Bronchial epithelial cell (primary cell): ENCODE measurements around the gene TLE7. TPM values are rescaled to one million over a fixed set of nuclear protein-coding genes. Genes with fewer than 3 reads are reported as not detected.
A peak's percentile ranks its signal among the peaks of the same experiment; 100 is the strongest.

Source experiments
- DNase-seq: peaks from one replicate; pipeline ENCODE4 v3.0.0-alpha.2; 2010; ENCODE audit warnings: low read depth
- FAIRE-seq: peaks from 2 replicates; lab custom pipeline; 2011; peaks lifted over from hg19 to GRCh38; lab: Jason Lieb, UNC
- H3K27me3 ChIP-seq: 2 replicates; pipeline ENCODE4 v1.5.1; 2011; ENCODE audit warnings: low read length; ENCODE audit not compliant: control insufficient read depth, insufficient read depth
- H3K36me3 ChIP-seq: 2 replicates; pipeline ENCODE4 v1.5.1; 2011; ENCODE audit warnings: low read length; ENCODE audit not compliant: control insufficient read depth, insufficient read depth
- H3K4me3 ChIP-seq: 2 replicates; pipeline ENCODE4 v1.5.1; 2011; ENCODE audit warnings: mild to moderate bottlenecking, low read depth, low read length, control low read depth
- total RNA-seq: library from RNA; depleted of rRNA; stranded (reverse); fragments of >200 nt; gene quantifications from 2 replicates; pipeline ENCODE4 v1.2.1, GENCODE V29; 2014
- TF ChIP-seq, protein P1 (sequence below): IDR thresholded peaks from 2 replicates; pipeline ENCODE4 v1.5.1; 2011; ENCODE audit warnings: mild to moderate bottlenecking, moderate library complexity, low read length, control low read depth, inconsistent platforms; ENCODE audit not compliant: insufficient read depth, severe bottlenecking

TLE7 gene
- total RNA-seq, 1 donor from 2014 or later, result not detected

DNA sequence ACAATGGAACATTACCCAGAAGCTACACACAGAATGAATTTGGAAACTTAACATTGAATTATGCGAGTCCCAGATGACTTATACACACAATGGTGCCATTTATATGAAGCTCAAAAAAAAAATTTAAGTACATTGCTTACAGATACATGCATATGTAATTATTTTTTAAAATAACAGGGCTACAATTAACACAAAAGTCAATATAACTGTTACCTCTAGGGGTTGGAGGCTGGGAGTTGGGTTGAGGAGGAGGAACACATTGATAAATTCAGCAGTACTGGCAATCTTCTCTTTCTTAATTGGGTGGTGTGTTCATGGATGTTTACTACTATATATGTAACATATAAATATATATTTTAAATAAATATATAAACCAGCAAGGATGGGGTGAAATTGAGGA, 19.1 kb upstream of the TLE7 start:
- Histone ChIP-seq H3K4me3 (no peak overlapping the region), H3K27me3 (no peaks in the 10 kb centered on the region), H3K36me3 (no peaks in the 10 kb centered on the region)
- FAIRE-seq, result no peak
- TF ChIP-seq, protein P1, sequence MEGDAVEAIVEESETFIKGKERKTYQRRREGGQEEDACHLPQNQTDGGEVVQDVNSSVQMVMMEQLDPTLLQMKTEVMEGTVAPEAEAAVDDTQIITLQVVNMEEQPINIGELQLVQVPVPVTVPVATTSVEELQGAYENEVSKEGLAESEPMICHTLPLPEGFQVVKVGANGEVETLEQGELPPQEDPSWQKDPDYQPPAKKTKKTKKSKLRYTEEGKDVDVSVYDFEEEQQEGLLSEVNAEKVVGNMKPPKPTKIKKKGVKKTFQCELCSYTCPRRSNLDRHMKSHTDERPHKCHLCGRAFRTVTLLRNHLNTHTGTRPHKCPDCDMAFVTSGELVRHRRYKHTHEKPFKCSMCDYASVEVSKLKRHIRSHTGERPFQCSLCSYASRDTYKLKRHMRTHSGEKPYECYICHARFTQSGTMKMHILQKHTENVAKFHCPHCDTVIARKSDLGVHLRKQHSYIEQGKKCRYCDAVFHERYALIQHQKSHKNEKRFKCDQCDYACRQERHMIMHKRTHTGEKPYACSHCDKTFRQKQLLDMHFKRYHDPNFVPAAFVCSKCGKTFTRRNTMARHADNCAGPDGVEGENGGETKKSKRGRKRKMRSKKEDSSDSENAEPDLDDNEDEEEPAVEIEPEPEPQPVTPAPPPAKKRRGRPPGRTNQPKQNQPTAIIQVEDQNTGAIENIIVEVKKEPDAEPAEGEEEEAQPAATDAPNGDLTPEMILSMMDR, result no peak
- DNase-seq, result no peak

DNA sequence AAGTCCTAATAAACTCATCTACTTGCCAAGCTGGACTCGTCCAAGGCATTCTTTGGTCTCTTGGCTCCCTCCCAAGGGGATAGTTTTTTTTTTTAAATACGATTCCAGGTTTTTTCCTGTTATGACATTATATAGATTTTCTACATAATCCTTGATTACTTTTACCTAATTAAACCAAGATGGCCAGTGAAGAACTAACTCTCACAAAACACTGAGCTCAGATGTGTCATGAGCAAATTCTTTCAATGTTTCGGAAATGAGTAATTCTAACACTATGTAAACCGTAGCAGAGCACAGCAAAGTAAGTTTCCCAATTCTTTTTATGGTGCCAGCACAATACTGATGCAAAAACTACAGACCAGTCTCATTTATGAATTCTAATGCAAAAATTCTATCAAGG, 18.4 kb upstream of the TLE7 start:
- DNase-seq (peak; percentile 52), FAIRE-seq (no peak)
- Histone ChIP-seq H3K4me3 (no peak overlapping the region), H3K36me3 (no peaks in the 10 kb centered on the region), H3K27me3 (no peaks in the 10 kb centered on the region)
- TF ChIP-seq, protein P1, result no peak

DNA sequence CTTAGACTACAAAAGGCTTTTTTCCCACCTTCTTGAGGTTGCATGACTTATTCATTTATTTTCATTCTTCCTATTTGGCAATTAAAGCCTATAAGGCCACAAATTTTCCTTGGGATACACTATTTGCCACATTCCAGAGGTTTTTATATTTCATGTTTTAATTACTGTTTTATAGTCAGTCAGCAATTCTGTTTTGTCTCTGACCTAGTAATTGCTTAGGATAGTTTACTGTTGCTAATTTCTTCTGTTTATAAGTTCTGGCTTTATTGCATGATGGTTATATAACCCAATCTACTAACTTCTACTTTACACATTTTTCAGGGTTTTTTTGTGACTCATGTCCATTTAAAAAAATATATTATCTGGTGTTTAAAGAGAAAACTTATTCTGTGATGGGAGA, 17.7 kb upstream of the TLE7 start:
- DNase-seq, result no peak
- H3K4me3 ChIP-seq, result no peak overlapping the region
- no peak for FAIRE-seq
- no peaks in the 10 kb centered on the region for H3K36me3 ChIP-seq
- no peaks in the 10 kb centered on the region for H3K27me3 ChIP-seq
- TF ChIP-seq, protein P1, result no peak

DNA sequence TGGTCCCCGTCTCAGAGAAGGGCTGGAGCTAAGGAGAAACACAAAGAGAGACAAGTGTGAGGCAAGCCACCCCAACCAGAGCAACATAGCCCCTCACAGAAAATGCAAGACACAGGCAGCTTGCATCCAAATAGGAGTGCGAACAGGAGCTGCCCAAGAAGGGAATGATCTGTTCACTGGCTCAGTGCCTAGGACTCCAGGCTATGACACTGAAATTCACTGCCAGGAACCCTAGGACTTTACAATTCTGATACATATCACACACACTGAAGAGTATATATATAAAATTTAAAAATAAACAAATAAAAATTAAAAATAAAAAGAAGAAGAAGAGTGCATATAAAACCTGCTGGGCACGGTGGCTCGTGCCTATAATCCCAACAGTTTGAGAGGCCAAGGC, 14.9 kb upstream of the TLE7 start:
- no peak overlapping the region for H3K4me3 ChIP-seq
- no peak for FAIRE-seq
- TF ChIP-seq, protein P1, result no peak
- no peaks in the 10 kb centered on the region for H3K27me3 ChIP-seq
- H3K36me3 ChIP-seq, result peaks cover 7% of the 10 kb centered on the region
- no peak for DNase-seq

DNA sequence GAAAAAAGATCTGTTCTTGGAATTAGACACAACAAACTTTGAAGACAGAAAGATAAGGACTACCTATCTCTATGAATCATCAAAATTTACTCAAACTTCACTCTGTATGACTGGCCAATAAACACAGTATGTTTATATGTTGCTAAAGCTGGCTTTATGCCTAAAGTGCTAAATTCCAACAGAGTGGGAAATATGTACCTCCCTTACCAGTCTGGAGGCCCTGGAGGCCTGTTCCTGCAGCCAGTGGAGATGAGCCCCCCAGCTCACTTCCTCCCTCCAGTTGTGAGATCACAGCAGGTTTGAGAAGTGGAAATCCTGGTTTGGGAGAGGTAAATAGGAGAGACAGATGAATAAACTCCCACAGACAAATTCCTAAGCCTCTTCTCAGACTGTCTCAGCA, 11.2 kb upstream of the TLE7 start:
- Histone ChIP-seq H3K27me3 (no peaks in the 10 kb centered on the region), H3K36me3 (peaks cover 9% of the 10 kb centered on the region), H3K4me3 (no peak overlapping the region)
- DNase-seq, result no peak
- FAIRE-seq, result no peak
- TF ChIP-seq, protein P1, result no peak

DNA sequence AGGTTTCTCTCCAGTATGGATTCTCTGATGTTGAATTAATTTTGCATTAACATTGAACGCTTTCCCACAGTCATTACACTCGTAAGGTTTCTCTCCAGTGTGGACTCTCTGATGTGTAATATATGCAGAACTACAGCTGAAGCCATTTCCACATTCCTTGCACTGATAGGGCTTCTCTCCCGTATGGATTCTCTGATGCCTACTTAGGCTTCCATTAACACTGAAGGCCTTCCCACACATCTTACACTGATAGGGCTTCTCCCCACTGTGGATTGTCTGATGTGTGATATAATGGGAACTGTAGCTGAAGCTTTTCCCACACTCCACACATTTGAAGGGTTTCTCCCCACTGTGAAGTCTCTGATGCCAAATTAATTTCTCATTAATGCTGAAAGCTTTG, 7.2 kb upstream of the TLE7 start:
- no peak for FAIRE-seq
- Histone ChIP-seq H3K27me3 (no peaks in the 10 kb centered on the region), H3K4me3 (no peak overlapping the region), H3K36me3 (peaks cover 9% of the 10 kb centered on the region)
- DNase-seq, result no peak
- TF ChIP-seq, protein P1, result no peak
